Karpas-422 (cell line): ENCODE results near the gene SMIM45.

ENCODE experiments used
- DNase-seq: peaks from one replicate; pipeline ENCODE4 v3.0.0-alpha.2; 2015
- H2AFZ ChIP-seq: fragments of 200-600 bp; sonication (generic); 2 replicates; pipeline ENCODE4 v1.6.1; 2014; ENCODE audit warnings: antibody characterized with exemption, low read length, mixed read lengths
- H3K27ac ChIP-seq: fragments of 200-600 bp; sonication (generic); 2 replicates; pipeline ENCODE4 v1.5.1; 2014; ENCODE audit warnings: mild to moderate bottlenecking, low read length, moderate library complexity
- H3K27me3 ChIP-seq: fragments of 200-600 bp; sonication (generic); 2 replicates; pipeline ENCODE4 v1.6.1; 2014; ENCODE audit warnings: low read length, mixed read lengths
- H3K36me3 ChIP-seq: fragments of 200-600 bp; sonication (generic); 2 replicates; pipeline ENCODE4 v1.6.1; 2014; ENCODE audit warnings: low read length, mixed read lengths; ENCODE audit not compliant: insufficient read depth
- H3K4me1 ChIP-seq: fragments of 200-600 bp; sonication (generic); 2 replicates; pipeline ENCODE4 v1.6.1; 2014; ENCODE audit warnings: mild to moderate bottlenecking, low read length, mixed read lengths
- H3K4me2 ChIP-seq: fragments of 200-600 bp; sonication (generic); 2 replicates; pipeline ENCODE4 v1.6.1; 2014; ENCODE audit warnings: low read length, low read depth, mild to moderate bottlenecking; ENCODE audit not compliant: poor library complexity, severe bottlenecking
- H3K4me3 ChIP-seq: fragments of 200-600 bp; sonication (generic); 2 replicates; pipeline ENCODE4 v1.5.1; 2014; ENCODE audit warnings: mild to moderate bottlenecking, antibody characterized with exemption, low read length, mixed read lengths
- H3K79me2 ChIP-seq: fragments of 200-600 bp; sonication (generic); 2 replicates; pipeline ENCODE4 v1.6.1; 2014; ENCODE audit warnings: mild to moderate bottlenecking, low read length, mixed read lengths
- H3K9ac ChIP-seq: fragments of 200-600 bp; sonication (generic); 2 replicates; pipeline ENCODE4 v1.6.0; 2014; ENCODE audit warnings: low read length
- H3K9me2 ChIP-seq: fragments of 200-600 bp; sonication (generic), shearing (Covaris generic); replicated peaks from 2 replicates; pipeline ENCODE4 v1.6.0; 2014; ENCODE audit warnings: mild to moderate bottlenecking, low read length, moderate library complexity; ENCODE audit not compliant: insufficient read depth
- H3K9me3 ChIP-seq: fragments of 300-700, 200-600 bp; sonication (generic); 2 replicates; pipeline ENCODE4 v1.6.1; 2014; ENCODE audit warnings: low read length, mixed read lengths
- H4K20me1 ChIP-seq: fragments of 200-600 bp; sonication (generic); 2 replicates; pipeline ENCODE4 v1.6.1; 2014; ENCODE audit warnings: mild to moderate bottlenecking, antibody characterized with exemption, low read length, low read depth; ENCODE audit not compliant: insufficient read depth

SMIM45 gene

GRCh38 chr22:41976070-41976901, 24.3 kb downstream of the SMIM45 start:
- no peak overlapping the region for H3K9ac ChIP-seq
- H3K4me3 ChIP-seq: no peak overlapping the region
- H3K9me3 ChIP-seq: no peaks in the 10 kb centered on the region
- H3K27ac ChIP-seq: no peak overlapping the region
- no peaks in the 10 kb centered on the region for H3K79me2 ChIP-seq
- no peaks in the 10 kb centered on the region for H3K36me3 ChIP-seq
- no peaks in the 10 kb centered on the region for H3K9me2 ChIP-seq
- no peak for DNase-seq
- no peaks in the 10 kb centered on the region for H3K4me1 ChIP-seq
- H3K4me2 ChIP-seq: no peak overlapping the region
- H4K20me1 ChIP-seq: no peaks in the 10 kb centered on the region
- H2AFZ ChIP-seq: no peak overlapping the region
- no peaks in the 10 kb centered on the region for H3K27me3 ChIP-seq

GRCh38 chr22:41976961-41977566, 25.1 kb downstream of the SMIM45 start:
- H3K9me2 ChIP-seq: no peaks in the 10 kb centered on the region
- DNase-seq: no peak
- H3K9ac ChIP-seq: no peak overlapping the region
- H3K4me3 ChIP-seq: no peak overlapping the region
- H3K27ac ChIP-seq: no peak overlapping the region
- H3K9me3 ChIP-seq: no peaks in the 10 kb centered on the region
- no peak overlapping the region for H3K4me2 ChIP-seq
- no peaks in the 10 kb centered on the region for H3K4me1 ChIP-seq
- no peaks in the 10 kb centered on the region for H3K79me2 ChIP-seq
- no peaks in the 10 kb centered on the region for H3K36me3 ChIP-seq
- no peaks in the 10 kb centered on the region for H4K20me1 ChIP-seq
- no peak overlapping the region for H2AFZ ChIP-seq
- no peaks in the 10 kb centered on the region for H3K27me3 ChIP-seq

GRCh38 chr22:41978732-41979131, 26.8 kb downstream of the SMIM45 start:
- DNase-seq: no peak
- Histone ChIP-seq H3K4me2 (no peak overlapping the region), H3K27ac (no peak overlapping the region), H3K79me2 (no peaks in the 10 kb centered on the region), H3K4me1 (no peaks in the 10 kb centered on the region), H3K27me3 (no peaks in the 10 kb centered on the region), H3K9me2 (no peaks in the 10 kb centered on the region), H3K9me3 (no peaks in the 10 kb centered on the region), H3K36me3 (no peaks in the 10 kb centered on the region), H4K20me1 (no peaks in the 10 kb centered on the region), H3K9ac (no peak overlapping the region), H2AFZ (no peak overlapping the region), H3K4me3 (no peak overlapping the region)

- Histone ChIP-seq H4K20me1 (no peaks in the 10 kb centered on the region), H3K4me3 (no peak overlapping the region)
Measured at GRCh38 chr22:41979423-41980250, 27.7 kb downstream of the SMIM45 start.

GRCh38 chr22:41982865-41983264, 30.9 kb downstream of the SMIM45 start:
- H3K9me2 ChIP-seq: no peaks in the 10 kb centered on the region
- H3K36me3 ChIP-seq: no peaks in the 10 kb centered on the region
- no peak overlapping the region for H3K4me3 ChIP-seq
- H4K20me1 ChIP-seq: no peaks in the 10 kb centered on the region
- H2AFZ ChIP-seq: no peak overlapping the region
- H3K9ac ChIP-seq: no peak overlapping the region
- H3K4me2 ChIP-seq: no peak overlapping the region
- H3K9me3 ChIP-seq: no peaks in the 10 kb centered on the region
- no peak overlapping the region for H3K27ac ChIP-seq
- no peaks in the 10 kb centered on the region for H3K4me1 ChIP-seq
- no peaks in the 10 kb centered on the region for H3K27me3 ChIP-seq
- DNase-seq: no peak
- H3K79me2 ChIP-seq: no peaks in the 10 kb centered on the region

More at GRCh38 chr22:41979423-41980250, 27.7 kb downstream of the SMIM45 start:
- no peaks in the 10 kb centered on the region for H3K27me3 ChIP-seq
- no peak overlapping the region for H3K27ac ChIP-seq
- H3K79me2 ChIP-seq: no peaks in the 10 kb centered on the region
- H3K4me1 ChIP-seq: no peaks in the 10 kb centered on the region
- DNase-seq: no peak
- no peaks in the 10 kb centered on the region for H3K36me3 ChIP-seq
- H3K9me3 ChIP-seq: no peaks in the 10 kb centered on the region
- H2AFZ ChIP-seq: no peak overlapping the region
- H3K9me2 ChIP-seq: no peaks in the 10 kb centered on the region
- H3K4me2 ChIP-seq: no peak overlapping the region
- no peak overlapping the region for H3K9ac ChIP-seq

- Histone ChIP-seq H3K27me3 (no peaks in the 10 kb centered on the region), H3K4me1 (no peaks in the 10 kb centered on the region), H3K79me2 (no peaks in the 10 kb centered on the region), H3K4me3 (no peak overlapping the region), H3K9me2 (no peaks in the 10 kb centered on the region), H3K4me2 (no peak overlapping the region), H2AFZ (no peak overlapping the region), H3K27ac (no peak overlapping the region), H3K9me3 (no peaks in the 10 kb centered on the region), H4K20me1 (no peaks in the 10 kb centered on the region), H3K9ac (no peak overlapping the region), H3K36me3 (no peaks in the 10 kb centered on the region)
- no peak for DNase-seq
Measured at GRCh38 chr22:41983513-41984405, 31.8 kb downstream of the SMIM45 start.

- no peak overlapping the region for H3K9ac ChIP-seq
- no peaks in the 10 kb centered on the region for H4K20me1 ChIP-seq
- H3K4me1 ChIP-seq: no peaks in the 10 kb centered on the region
Measured at GRCh38 chr22:41987276-41987675, 35.3 kb downstream of the SMIM45 start.

More at GRCh38 chr22:41987276-41987675, 35.3 kb downstream of the SMIM45 start:
- Histone ChIP-seq H3K27me3 (no peaks in the 10 kb centered on the region), H3K4me2 (no peak overlapping the region), H3K27ac (no peak overlapping the region), H3K9me2 (no peaks in the 10 kb centered on the region), H2AFZ (no peak overlapping the region), H3K79me2 (no peaks in the 10 kb centered on the region), H3K9me3 (no peaks in the 10 kb centered on the region), H3K36me3 (no peaks in the 10 kb centered on the region), H3K4me3 (no peak overlapping the region)
- no peak for DNase-seq
